Frontal cortex (tissue), 4 donors: ENCODE data around the gene MSL1. TPM values are rescaled to one million over a fixed set of nuclear protein-coding genes. Genes with fewer than 3 reads are reported as not detected.
"Not testable (repeated sequence)": the region's sequence is repeated elsewhere in the genome, so short reads cannot be mapped to it uniquely, and the experiment has no call there.

Experiments used
- DNase-seq, 2 donors: peaks; one replicate each; pipeline ENCODE4 v3.0.0; 2012; ENCODE audit warnings: low spot score in 2 of 2
- FAIRE-seq: peaks from 2 replicates; lab custom pipeline; 2012; peaks lifted over from hg19 to GRCh38; lab: Jason Lieb, UNC
- total RNA-seq: library from RNA; depleted of rRNA; stranded (reverse); fragments of >200 nt; gene quantifications from one replicate; pipeline ENCODE4 v1.2.3, GENCODE V29; 2014
- donor health status: control.
- donor health status: control.
- donor health status: control.

Gene MSL1
- total RNA-seq, 1 donor from 2014 or later: 81.5 TPM

GRCh38 chr17:40122136-40122998 lies 596 bp downstream of the MSL1 start:
- FAIRE-seq: no peak
- peak; percentile 84 to 92 for DNase-seq

- FAIRE-seq: no peak
- DNase-seq: peak in 1 of 2 donors; percentile 49
These were observed 1.4 kb downstream of the MSL1 start for GRCh38 chr17:40122999-40123810.

GRCh38 chr17:40123811-40124114 lies 2.0 kb downstream of the MSL1 start:
- FAIRE-seq: no peak
- DNase-seq: no peak

GRCh38 chr17:40124279-40125141 lies 2.7 kb downstream of the MSL1 start:
- DNase-seq: no peak
- FAIRE-seq: no peak

GRCh38 chr17:40129498-40129897 lies 7.7 kb downstream of the MSL1 start:
- FAIRE-seq (no peak), DNase-seq (no peak)

- DNase-seq (no peak), FAIRE-seq (no peak)
These were observed 8.7 kb downstream of the MSL1 start for GRCh38 chr17:40130352-40131042.

GRCh38 chr17:40134184-40134583 lies 12.4 kb downstream of the MSL1 start:
- FAIRE-seq (no peak), DNase-seq (no peak)

- FAIRE-seq: no peak
- DNase-seq: no peak
These were observed 14.0 kb downstream of the MSL1 start for GRCh38 chr17:40135817-40136216.

- no peak for DNase-seq
- no peak for FAIRE-seq
These were observed 17.8 kb downstream of the MSL1 start for GRCh38 chr17:40139566-40140058.

GRCh38 chr17:40143166-40143565 lies 21.4 kb downstream of the MSL1 start:
- FAIRE-seq, DNase-seq: not testable (repeated sequence)

- DNase-seq (no peak), FAIRE-seq (no peak)
These were observed 23.7 kb downstream of the MSL1 start for GRCh38 chr17:40145476-40145875.

GRCh38 chr17:40148527-40148926 lies 26.8 kb downstream of the MSL1 start:
- FAIRE-seq (no peak), DNase-seq (no peak)

- FAIRE-seq: no peak
- DNase-seq: no peak
These were observed 28.5 kb downstream of the MSL1 start for GRCh38 chr17:40150276-40150675.

- FAIRE-seq (no peak), DNase-seq (no peak)
These were observed 29.7 kb downstream of the MSL1 start for GRCh38 chr17:40151414-40151963.

- DNase-seq (no peak), FAIRE-seq (no peak)
These were observed 31.9 kb downstream of the MSL1 start for GRCh38 chr17:40153603-40154236.

GRCh38 chr17:40157973-40158372 lies 36.2 kb downstream of the MSL1 start:
- no peak for FAIRE-seq

GRCh38 chr17:40158438-40159013 lies 36.8 kb downstream of the MSL1 start:
- DNase-seq: no peak
- FAIRE-seq: no peak

More at GRCh38 chr17:40157973-40158372, 36.2 kb downstream of the MSL1 start:
- DNase-seq: no peak

- FAIRE-seq (no peak), DNase-seq (no peak)
These were observed 37.7 kb downstream of the MSL1 start for GRCh38 chr17:40159456-40159855.
